Adrenal gland (tissue), 12 donors: Measurements from ENCODE around the gene TULP1. TPM values are rescaled to one million over a fixed set of nuclear protein-coding genes. Genes with fewer than 3 reads are reported as not detected.
A peak's percentile ranks its signal among the peaks of the same experiment; 100 is the strongest.

Source experiments
- DNase-seq, 7 donors: peaks; one replicate each; pipeline ENCODE4 v3.0.0-alpha.2; 2019 to 2020
- H3K27ac ChIP-seq, 5 donors: fragments of 200-600 bp; sonication (generic) in 4 of 5; 1 replicate in 3 of 5; 2 replicates in 2 of 5; pipeline versions ENCODE4 v1.5.1 to v1.8.0; 2016 to 2020; ENCODE audit warnings: mild to moderate bottlenecking in 1 of 5
- H3K27me3 ChIP-seq: fragments of 200-600 bp; 2 replicates; pipeline ENCODE4 v1.8.0; 2021
- H3K36me3 ChIP-seq, 2 donors: fragments of 200-600 bp; replicated peaks in 1 of 2; 1 replicate in 1 of 2; 2 replicates in 1 of 2; pipeline versions ENCODE4 v1.5.1 to v1.8.0; 2018 to 2022
- H3K4me1 ChIP-seq, 2 donors: fragments of 200-600 bp; replicated peaks in 1 of 2; 1 replicate in 1 of 2; 2 replicates in 1 of 2; pipeline versions ENCODE4 v1.5.1 to v1.8.0; 2018 to 2021
- H3K4me3 ChIP-seq, 4 donors: fragments of 200-600 bp; sonication (generic) in 3 of 4; one replicate each; pipeline ENCODE4 v1.5.1; 2016 to 2018
- H3K9me3 ChIP-seq, 3 donors: fragments of 200-600 bp; sonication (generic) in 1 of 3; replicated peaks in 1 of 3; 1 replicate in 2 of 3; 2 replicates in 1 of 3; pipeline versions ENCODE4 v1.5.1 to v1.8.0; 2016 to 2021
- CTCF ChIP-seq, 6 experiments: fragments of 450-650 bp in 4 of 6; fragments of 200-600 bp in 2 of 6; sonication (generic) in 1 of 6; IDR thresholded peaks; 1 replicate in 5 of 6; 2 replicates in 1 of 6; pipeline versions ENCODE4 v1.5.1 to v1.8.0; 2016 to 2021; ENCODE audit warnings: antibody characterized with exemption in 6 of 6, mild to moderate bottlenecking in 2 of 6, moderate library complexity in 1 of 6
- POLR2A ChIP-seq, 2 donors: fragments of 450-650 bp; IDR thresholded peaks; one replicate each; pipeline ENCODE4 v1.6.1; 2017; ENCODE audit warnings: antibody characterized with exemption in 2 of 2, mild to moderate bottlenecking in 2 of 2, moderate library complexity in 1 of 2
- WGBS, 4 donors: extraction: QIAGEN DNeasy Blood & Tissue Kit in 2 of 4; methylation state at CpG; one replicate each; pipeline versions ENCODE4 v1.1.5 to v1.1.7; 2013 to 2017; 5-methylcytosine and 5-hydroxymethylcytosine counted together
- intact Hi-C, 2 donors: fragments of 100-400 bp; cut with DNase I; formaldehyde crosslinking; loops; one replicate each; pipeline versions ENCODE4 v1.14.1 to v1.15.0; 2022 to 2023
- polyA plus RNA-seq, 3 donors: library from polyadenylated mRNA; stranded (reverse); fragments of 200-250 nt in 2 of 3; fragments of 350-450 nt in 1 of 3; fragmentation: Illumina TruSeq in 1 of 3; extraction: RNeasy Lipid Tissue Mini Kit (QIAGEN cat#74804) in 1 of 3; gene quantifications; one replicate each; pipeline ENCODE4 v1.2.3, GENCODE V29; 2013 to 2014
- total RNA-seq, 9 donors: library from RNA; depleted of rRNA in 4 of 9; stranded (reverse); fragments of >200 nt in 4 of 9; fragments of 120-200 nt in 1 of 9; fragmentation: NEBNext Ultra II Directional in 1 of 9; extraction: Animal tissue kit (Norgen Biotek cat#: 25700) in 1 of 9; gene quantifications; one replicate each; pipeline versions ENCODE4 v1.1.0 to v1.2.4, GENCODE V29; 2013 to 2023
- donor health status: healthy with polysubstance abuse.
- donor health status: Bipolar disorder and iron deficiency.
- donor health status: DM: yes; HTN: yes; CAD: no.
- donor health status: DM: no; HTN: no; CAD: no.
- donor health status: DM: no; HTN: no; CAD: no.
- donor health status: DM: yes; HTN: yes; CAD: no.

The TULP1 gene
- total and polyA plus RNA-seq, 12 donors = 0.06 to 0.80 (median 0.07) TPM; not detected in 9

GRCh38 chr6:35457907-35458306 lies 54.8 kb downstream of the TULP1 start:
- H3K27ac ChIP-seq = no peak overlapping the region
- no peak for DNase-seq
- H3K9me3 ChIP-seq = no peaks in the 10 kb centered on the region
- H3K4me3 ChIP-seq = no peak overlapping the region
- peaks cover 0 to 10% of the 10 kb centered on the region in 2 donors for H3K4me1 ChIP-seq
- TF ChIP-seq POLR2A (IDR thresholded peaks at IDR 0.05) (no peak), CTCF (IDR thresholded peaks at IDR 0.05) (no peak)
- intact Hi-C loops = no loop called here
- no peaks in the 10 kb centered on the region for H3K36me3 ChIP-seq
- H3K27me3 ChIP-seq = no peaks in the 10 kb centered on the region
- 81 to 91% (median 89%) methylated on average over 4 of the region's 4 CpGs for WGBS, 4 donors

- H3K9me3 ChIP-seq = no peaks in the 10 kb centered on the region
- intact Hi-C loops = no loop called here
- no peak overlapping the region for H3K27ac ChIP-seq
- H3K36me3 ChIP-seq = no peaks in the 10 kb centered on the region
- H3K4me1 ChIP-seq = peaks cover 4 to 20% of the 10 kb centered on the region in 2 donors
- H3K4me3 ChIP-seq = no peak overlapping the region
- no peak for TF ChIP-seq CTCF (IDR thresholded peaks at IDR 0.05)
- TF ChIP-seq POLR2A (IDR thresholded peaks at IDR 0.05) = no peak
- no peak for DNase-seq
- WGBS, 4 donors = 85 to 90% (median 89%) methylated on average over 9 of the region's 9 CpGs
- no peaks in the 10 kb centered on the region for H3K27me3 ChIP-seq
Observed at GRCh38 chr6:35454391-35455110, 58.1 kb downstream of the TULP1 start.

- no peaks in the 10 kb centered on the region for H3K9me3 ChIP-seq
- DNase-seq = no peak
- peaks cover 7 to 20% of the 10 kb centered on the region in 2 donors for H3K4me1 ChIP-seq
- 6 to 15% (median 10%) methylated on average over 3 of the region's 3 CpGs for WGBS, 4 donors
- peak overlapping the region in 1 of 5 donors; percentile 62 for H3K27ac ChIP-seq
- peak in 1 of 2 donors; percentile 7 for TF ChIP-seq POLR2A (IDR thresholded peaks at IDR 0.05)
- TF ChIP-seq CTCF (IDR thresholded peaks at IDR 0.05) = no peak
- no peaks in the 10 kb centered on the region for H3K27me3 ChIP-seq
- H3K4me3 ChIP-seq = peak overlapping the region in 1 of 4 donors; percentile 51
- intact Hi-C loops = no loop called here
- H3K36me3 ChIP-seq = no peaks in the 10 kb centered on the region
Observed at GRCh38 chr6:35453236-35453635, 59.5 kb downstream of the TULP1 start.

GRCh38 chr6:35452183-35453090 lies 60.3 kb downstream of the TULP1 start, which contains the start of gene FANCE:
Gene FANCE (plus strand): TSS chr6:35452338. CDS start chr6:35452546, 208 bp downstream.
- no peaks in the 10 kb centered on the region for H3K36me3 ChIP-seq
- no peaks in the 10 kb centered on the region for H3K27me3 ChIP-seq
- 2 to 9% (median 4%) methylated on average over 14 to 87 of the region's 87 CpGs for WGBS, 4 donors
- intact Hi-C loops = no loop called here
- peak within 1 kb of the TSS in 2 of 4 donors; percentile 29 to 51 for H3K4me3 ChIP-seq
- H3K4me1 ChIP-seq = peaks cover 7 to 20% of the 10 kb centered on the region in 2 donors
- TF ChIP-seq POLR2A (IDR thresholded peaks at IDR 0.05) (no peak), CTCF (IDR thresholded peaks at IDR 0.05) (no peak)
- no peaks in the 10 kb centered on the region for H3K9me3 ChIP-seq
- peak; percentile 90 to 97 (median 96) for DNase-seq
- H3K27ac ChIP-seq = peak within 1 kb of the TSS in 2 of 5 donors; percentile 61 to 62
